Thyroid gland (tissue), 4 donors: Measurements from ENCODE around the gene TMEM238. TPM values are rescaled to one million over a fixed set of nuclear protein-coding genes. Genes with fewer than 3 reads are reported as not detected.

Experiments
- DNase-seq, 2 donors: peaks; one replicate each; pipeline ENCODE4 v3.0.0-alpha.2; 2019
- H3K27ac ChIP-seq, 3 donors: fragments of 200-600 bp; sonication (generic); 1 replicate in 2 of 3; 2 replicates in 1 of 3; pipeline ENCODE4 v1.5.1; 2016 to 2019; ENCODE audit warnings: mild to moderate bottlenecking in 1 of 3, moderate library complexity in 1 of 3
- H3K27me3 ChIP-seq: fragments of 200-600 bp; sonication (generic); one replicate; pipeline ENCODE4 v1.5.1; 2019
- H3K36me3 ChIP-seq, 2 donors: fragments of 200-600 bp; sonication (generic); one replicate each; pipeline ENCODE4 v1.5.1; 2016 to 2019
- H3K4me1 ChIP-seq, 2 donors: fragments of 200-600 bp; sonication (generic); one replicate each; pipeline ENCODE4 v1.5.1; 2017 to 2019
- H3K4me3 ChIP-seq, 3 donors: fragments of 200-600 bp; sonication (generic); replicated peaks in 1 of 3; 1 replicate in 2 of 3; 2 replicates in 1 of 3; pipeline ENCODE4 v1.5.1; 2016; ENCODE audit warnings: mild to moderate bottlenecking in 1 of 3
- H3K9me3 ChIP-seq: fragments of 200-600 bp; sonication (generic); one replicate; pipeline ENCODE4 v1.5.1; 2017
- POLR2A ChIP-seq, 2 donors: fragments of 450-650 bp; IDR thresholded peaks; one replicate each; pipeline ENCODE4 v1.6.1; 2017; ENCODE audit warnings: antibody characterized with exemption in 2 of 2, mild to moderate bottlenecking in 2 of 2, moderate library complexity in 1 of 2
- WGBS, 2 donors: methylation state at CpG; one replicate each; pipeline ENCODE4 v1.1.5; 2017; 5-methylcytosine and 5-hydroxymethylcytosine counted together
- intact Hi-C: fragments of 100-400 bp; cut with DNase I; formaldehyde crosslinking; loops from one replicate; pipeline ENCODE4 v1.15.1; 2023
- total RNA-seq, 4 donors: library from RNA; depleted of rRNA; stranded (reverse); fragments of >200 nt; gene quantifications; one replicate each; pipeline ENCODE4 v1.2.3, GENCODE V29; 2016
- TF ChIP-seq, protein P1 (sequence below), 6 experiments: fragments of 200-600 bp in 3 of 6; fragments of 450-650 bp in 3 of 6; sonication (generic) in 3 of 6; IDR thresholded peaks; one replicate each; pipeline ENCODE4 v1.5.1; 2016 to 2019; ENCODE audit warnings: antibody characterized with exemption in 6 of 6, mild to moderate bottlenecking in 2 of 6, inconsistent platforms in 1 of 6, moderate library complexity in 1 of 6

Gene TMEM238
- total RNA-seq, 4 donors from 2014 or later, result 6.3 to 73.5 (median 31.2) TPM

DNA sequence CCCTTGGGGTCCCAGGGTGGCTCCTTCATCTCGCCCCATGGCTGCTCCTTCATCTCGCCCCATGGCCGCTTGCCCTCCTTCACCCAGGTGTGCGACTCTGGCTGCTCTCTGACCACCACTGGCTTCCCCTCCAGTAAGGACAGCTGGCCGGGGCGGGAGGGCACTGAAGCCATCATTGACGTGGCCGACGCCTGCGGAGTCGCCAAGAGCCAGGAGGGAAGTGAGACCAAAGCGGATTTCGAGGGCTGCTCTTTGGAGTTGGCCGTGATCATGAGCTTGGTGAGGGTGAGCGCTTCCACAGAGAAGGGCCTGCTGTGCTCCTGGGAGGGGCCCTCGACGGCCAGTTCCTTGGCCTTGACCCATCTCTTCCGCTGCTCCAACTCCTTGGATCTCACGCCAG is 25.6 kb downstream of the TMEM238 start:
- TF ChIP-seq, protein P1, sequence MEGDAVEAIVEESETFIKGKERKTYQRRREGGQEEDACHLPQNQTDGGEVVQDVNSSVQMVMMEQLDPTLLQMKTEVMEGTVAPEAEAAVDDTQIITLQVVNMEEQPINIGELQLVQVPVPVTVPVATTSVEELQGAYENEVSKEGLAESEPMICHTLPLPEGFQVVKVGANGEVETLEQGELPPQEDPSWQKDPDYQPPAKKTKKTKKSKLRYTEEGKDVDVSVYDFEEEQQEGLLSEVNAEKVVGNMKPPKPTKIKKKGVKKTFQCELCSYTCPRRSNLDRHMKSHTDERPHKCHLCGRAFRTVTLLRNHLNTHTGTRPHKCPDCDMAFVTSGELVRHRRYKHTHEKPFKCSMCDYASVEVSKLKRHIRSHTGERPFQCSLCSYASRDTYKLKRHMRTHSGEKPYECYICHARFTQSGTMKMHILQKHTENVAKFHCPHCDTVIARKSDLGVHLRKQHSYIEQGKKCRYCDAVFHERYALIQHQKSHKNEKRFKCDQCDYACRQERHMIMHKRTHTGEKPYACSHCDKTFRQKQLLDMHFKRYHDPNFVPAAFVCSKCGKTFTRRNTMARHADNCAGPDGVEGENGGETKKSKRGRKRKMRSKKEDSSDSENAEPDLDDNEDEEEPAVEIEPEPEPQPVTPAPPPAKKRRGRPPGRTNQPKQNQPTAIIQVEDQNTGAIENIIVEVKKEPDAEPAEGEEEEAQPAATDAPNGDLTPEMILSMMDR (IDR thresholded peaks at IDR 0.05), result no peak
- no peak for TF ChIP-seq POLR2A (IDR thresholded peaks at IDR 0.05)
- intact Hi-C loops, result no loop called here
- 83 to 89% methylated on average over 19 of the region's 19 CpGs for WGBS, 2 donors
- H3K9me3 ChIP-seq, result no peaks in the 10 kb centered on the region
- H3K36me3 ChIP-seq, result no peaks in the 10 kb centered on the region
- H3K4me3 ChIP-seq, result no peak overlapping the region
- no peak overlapping the region for H3K27ac ChIP-seq
- DNase-seq, result no peak
- peaks cover 13% of the 10 kb centered on the region for H3K27me3 ChIP-seq
- peaks cover 11 to 12% of the 10 kb centered on the region in 2 donors for H3K4me1 ChIP-seq

DNA sequence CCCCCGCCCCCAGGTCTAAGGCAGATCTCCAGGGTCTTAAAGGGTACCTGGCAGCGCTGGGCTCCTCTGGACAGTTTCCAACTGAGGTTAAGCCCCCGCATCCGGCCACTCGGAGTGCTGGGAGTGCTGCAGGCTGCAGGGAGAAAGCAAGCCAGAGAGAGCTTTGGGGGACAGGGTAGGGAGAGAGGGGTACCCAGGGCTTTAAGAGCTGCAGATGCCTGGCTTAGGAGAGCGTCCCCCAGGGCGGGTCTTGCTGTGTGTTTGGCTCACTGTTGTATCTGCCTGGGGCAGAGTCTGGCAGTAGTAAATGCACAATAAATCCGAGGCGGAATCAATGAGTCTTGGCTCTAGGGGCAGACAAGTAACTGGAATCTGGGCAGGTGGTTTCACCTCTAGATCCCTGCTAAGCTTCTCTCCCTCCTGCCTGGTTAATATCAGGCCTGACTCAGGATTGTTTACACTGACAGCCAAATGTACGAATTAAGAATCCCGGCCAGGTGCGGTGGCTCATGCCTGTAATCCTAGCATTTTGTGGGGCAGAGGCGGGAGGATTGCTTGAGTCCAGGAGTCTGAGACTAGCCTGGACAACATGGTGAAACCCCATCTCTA is 28.8 kb downstream of the TMEM238 start:
- DNase-seq, result no peak
- no peak overlapping the region for H3K27ac ChIP-seq
- peaks cover 25% of the 10 kb centered on the region for H3K27me3 ChIP-seq
- no peak for TF ChIP-seq POLR2A (IDR thresholded peaks at IDR 0.05)
- H3K36me3 ChIP-seq, result no peaks in the 10 kb centered on the region
- WGBS, 2 donors, result 24 to 42% methylated on average over 11 to 13 of the region's 13 CpGs
- no peak overlapping the region for H3K4me3 ChIP-seq
- H3K4me1 ChIP-seq, result peaks cover 11 to 16% of the 10 kb centered on the region in 2 donors
- no peaks in the 10 kb centered on the region for H3K9me3 ChIP-seq
- intact Hi-C loops, result no loop called here

DNA sequence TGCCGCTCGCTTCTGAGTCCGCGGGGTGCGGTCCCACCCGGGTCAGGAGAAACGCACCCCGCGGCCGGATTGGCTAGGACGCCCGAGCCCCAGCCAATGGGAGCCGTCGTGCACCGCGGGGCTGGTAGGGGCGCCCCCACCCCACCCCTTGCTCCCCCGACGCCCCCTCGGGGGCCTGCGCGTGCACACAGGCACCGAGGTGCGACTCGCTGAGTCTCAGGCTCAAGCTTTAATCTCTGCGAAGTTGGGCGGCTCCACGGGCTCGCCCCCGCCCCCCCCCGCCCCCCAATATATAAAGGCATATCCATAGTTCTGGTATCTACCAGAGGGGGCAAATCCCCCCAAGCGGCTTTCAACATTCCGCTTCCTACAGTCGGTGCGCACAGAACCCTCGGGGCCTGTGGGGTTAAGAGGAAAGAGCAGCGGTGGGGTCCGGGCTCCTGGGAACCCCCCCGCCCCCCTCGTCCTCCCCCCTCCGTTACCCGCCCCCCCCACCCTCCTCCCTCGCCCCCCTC is 29.3 kb downstream of the TMEM238 start, which contains the start of gene COX6B2:
TSS of gene COX6B2 (minus strand) at position 22 of the 515 bp plus-strand sequence. CDS start 198 bp downstream, outside the sequence.
- Histone ChIP-seq H3K27me3 (peaks cover 25% of the 10 kb centered on the region), H3K9me3 (no peaks in the 10 kb centered on the region), H3K4me1 (peaks cover 11 to 16% of the 10 kb centered on the region in 2 donors), H3K36me3 (no peaks in the 10 kb centered on the region), H3K4me3 (peak within 1 kb of the TSS in 1 of 3 donors; percentile 23), H3K27ac (no peak within 1 kb of the TSS)
- 2 to 4% methylated on average over 20 to 28 of the region's 43 CpGs for WGBS, 2 donors
- intact Hi-C loops, result no loop called here
- TF ChIP-seq, protein P1 (IDR thresholded peaks at IDR 0.05), result no peak
- no peak for TF ChIP-seq POLR2A (IDR thresholded peaks at IDR 0.05)
- no peak for DNase-seq

DNA sequence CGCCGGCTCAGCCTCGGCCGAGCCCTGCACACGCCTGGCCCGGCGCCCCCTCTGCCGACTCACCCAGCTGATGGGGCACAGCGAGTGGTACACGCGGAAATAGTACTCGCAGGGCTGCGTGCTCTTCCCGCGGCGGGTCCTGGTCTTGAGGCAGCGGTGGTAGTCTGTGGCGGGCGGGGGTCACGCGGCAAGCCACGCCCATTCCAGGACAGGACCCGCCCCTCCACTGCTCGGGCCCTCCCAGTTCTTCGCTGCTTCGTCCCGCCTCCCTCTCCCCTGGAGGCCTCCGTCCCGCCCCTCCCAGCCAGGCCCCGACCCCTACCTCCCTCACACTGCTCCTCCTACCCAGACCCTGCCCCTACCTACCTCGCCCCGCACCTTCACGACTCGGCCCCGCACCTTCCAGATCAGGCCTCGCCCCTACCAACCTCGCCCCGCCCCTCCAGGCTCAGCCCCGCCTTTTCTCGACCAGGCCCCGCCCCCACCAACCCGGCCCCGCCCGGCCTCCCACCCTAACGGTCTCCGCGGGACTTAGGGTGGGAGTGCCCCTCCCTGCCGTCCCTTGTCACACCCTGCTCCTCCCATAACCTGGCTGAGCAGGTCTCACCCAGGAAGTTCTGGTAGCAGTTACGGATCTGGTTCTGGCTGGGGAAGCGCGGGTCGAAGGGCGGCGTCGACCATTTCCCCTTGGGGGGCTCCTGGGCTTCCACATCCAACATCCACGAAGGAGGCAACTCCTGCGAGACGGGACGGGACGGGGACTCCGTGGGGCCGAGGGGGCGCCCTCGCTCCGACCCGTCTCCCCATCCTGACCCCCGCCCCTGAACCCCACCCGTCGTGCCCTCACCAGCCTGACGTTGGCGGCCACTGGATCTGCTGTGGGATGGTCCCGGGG is 30.0 kb downstream of the TMEM238 start:
- peaks cover 25% of the 10 kb centered on the region for H3K27me3 ChIP-seq
- no peak for TF ChIP-seq POLR2A (IDR thresholded peaks at IDR 0.05)
- TF ChIP-seq, protein P1 (IDR thresholded peaks at IDR 0.05), result no peak
- H3K4me1 ChIP-seq, result peaks cover 11 to 16% of the 10 kb centered on the region in 2 donors
- H3K36me3 ChIP-seq, result no peaks in the 10 kb centered on the region
- no peak overlapping the region for H3K27ac ChIP-seq
- intact Hi-C loops, result no loop called here
- H3K9me3 ChIP-seq, result no peaks in the 10 kb centered on the region
- peak; percentile 29 to 31 for DNase-seq
- 2 to 5% methylated on average over 14 to 51 of the region's 72 CpGs for WGBS, 2 donors
- H3K4me3 ChIP-seq, result peak overlapping the region in 1 of 3 donors; percentile 23

DNA sequence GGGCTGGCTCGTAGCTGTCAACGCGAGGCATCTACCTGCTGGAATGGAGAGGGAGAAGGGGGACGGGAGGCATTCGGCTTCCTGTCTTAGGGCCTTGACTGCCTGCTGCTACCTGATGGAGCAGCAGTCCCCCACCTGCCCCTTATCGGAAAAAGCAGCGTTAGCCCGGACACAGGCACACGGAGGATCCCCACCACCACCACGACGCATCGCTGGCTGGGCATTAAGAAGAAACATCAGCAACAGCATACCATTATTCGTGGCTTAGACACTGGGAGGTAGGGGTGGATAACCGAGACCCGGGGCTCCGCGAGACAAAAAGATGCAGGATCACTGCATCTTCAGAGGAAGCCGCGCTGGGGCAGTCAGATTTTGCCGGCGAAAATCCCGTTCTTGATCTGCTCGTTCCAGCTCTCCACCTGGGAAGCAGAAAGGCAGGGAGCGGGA is 30.7 kb downstream of the TMEM238 start:
- H3K27ac ChIP-seq, result no peak overlapping the region
- 3% methylated on average over 23 to 24 of the region's 24 CpGs for WGBS, 2 donors
- H3K36me3 ChIP-seq, result no peaks in the 10 kb centered on the region
- peaks cover 11 to 16% of the 10 kb centered on the region in 2 donors for H3K4me1 ChIP-seq
- H3K27me3 ChIP-seq, result peaks cover 25% of the 10 kb centered on the region
- no peaks in the 10 kb centered on the region for H3K9me3 ChIP-seq
- TF ChIP-seq, protein P1 (IDR thresholded peaks at IDR 0.05), result no peak
- intact Hi-C loops, result no loop called here
- no peak for DNase-seq
- peak overlapping the region in 1 of 3 donors; percentile 23 for H3K4me3 ChIP-seq
